Measurements from ENCODE around the gene FGFR2. TPM values are rescaled to one million over a fixed set of nuclear protein-coding genes. Genes with fewer than 3 reads are reported as not detected.

The FGFR2 gene
- total RNA-seq, 1 donor from 2014 or later = 88.3 TPM

DNA sequence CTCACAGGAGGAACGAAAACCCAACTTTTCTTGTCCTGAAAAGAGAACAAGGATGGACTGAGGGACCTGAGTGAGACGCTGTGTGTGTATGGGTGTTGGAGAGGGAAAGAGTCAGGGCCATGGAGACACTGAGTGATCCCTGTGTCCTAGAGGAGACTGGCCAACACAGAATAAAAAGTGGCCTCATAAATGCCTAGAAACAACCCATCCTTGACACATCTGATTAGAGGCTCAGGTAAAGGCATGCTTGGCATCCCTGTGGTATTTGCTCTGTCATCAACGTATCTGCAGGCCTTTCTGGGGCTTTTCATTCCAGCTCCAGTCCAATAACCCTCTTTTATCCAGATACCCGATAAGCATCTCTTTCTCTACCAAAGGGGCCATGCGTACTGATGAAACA lies 86.3 kb downstream of the FGFR2 start:
- TF ChIP-seq, protein P1, sequence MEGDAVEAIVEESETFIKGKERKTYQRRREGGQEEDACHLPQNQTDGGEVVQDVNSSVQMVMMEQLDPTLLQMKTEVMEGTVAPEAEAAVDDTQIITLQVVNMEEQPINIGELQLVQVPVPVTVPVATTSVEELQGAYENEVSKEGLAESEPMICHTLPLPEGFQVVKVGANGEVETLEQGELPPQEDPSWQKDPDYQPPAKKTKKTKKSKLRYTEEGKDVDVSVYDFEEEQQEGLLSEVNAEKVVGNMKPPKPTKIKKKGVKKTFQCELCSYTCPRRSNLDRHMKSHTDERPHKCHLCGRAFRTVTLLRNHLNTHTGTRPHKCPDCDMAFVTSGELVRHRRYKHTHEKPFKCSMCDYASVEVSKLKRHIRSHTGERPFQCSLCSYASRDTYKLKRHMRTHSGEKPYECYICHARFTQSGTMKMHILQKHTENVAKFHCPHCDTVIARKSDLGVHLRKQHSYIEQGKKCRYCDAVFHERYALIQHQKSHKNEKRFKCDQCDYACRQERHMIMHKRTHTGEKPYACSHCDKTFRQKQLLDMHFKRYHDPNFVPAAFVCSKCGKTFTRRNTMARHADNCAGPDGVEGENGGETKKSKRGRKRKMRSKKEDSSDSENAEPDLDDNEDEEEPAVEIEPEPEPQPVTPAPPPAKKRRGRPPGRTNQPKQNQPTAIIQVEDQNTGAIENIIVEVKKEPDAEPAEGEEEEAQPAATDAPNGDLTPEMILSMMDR (IDR thresholded peaks at IDR 0.05; ENCODE audit: unreplicated experiment) = no peak
- no peak for DNase-seq (ENCODE audit: low spot score in 2 of 2, unreplicated experiment in 2 of 2)
- Mint-ChIP-seq H3K36me3 (peaks cover 20% of the 10 kb centered on the region), H3K4me3 (no peak overlapping the region), H3K27ac (peak overlapping the region; percentile 44), H3K9me3 (no peaks in the 10 kb centered on the region), H3K27me3 (ENCODE audit: low read depth) (no peaks in the 10 kb centered on the region), H3K4me1 (peaks cover 41% of the 10 kb centered on the region)

DNA sequence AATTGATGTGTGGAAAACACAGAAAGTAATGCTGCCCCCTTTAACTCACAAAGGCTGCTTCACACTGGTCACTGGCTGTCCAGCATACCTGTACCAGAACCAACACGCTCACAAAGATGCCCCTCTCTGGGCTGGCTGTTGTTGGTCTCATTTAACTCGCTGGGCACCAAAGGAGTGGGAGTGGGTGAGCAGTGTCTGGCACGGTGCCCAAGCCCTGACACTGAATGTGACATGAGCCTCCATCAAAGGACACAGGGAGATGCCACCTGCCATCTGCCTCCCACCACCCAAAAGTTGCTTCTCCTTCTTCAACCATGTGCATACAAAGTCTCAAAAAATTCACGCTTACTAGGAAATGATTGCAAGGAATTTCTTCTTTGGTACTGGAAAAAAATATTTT lies 86.8 kb downstream of the FGFR2 start:
- H3K9me3 Mint-ChIP-seq = no peaks in the 10 kb centered on the region
- peaks cover 41% of the 10 kb centered on the region for H3K4me1 Mint-ChIP-seq
- peaks cover 22% of the 10 kb centered on the region for H3K36me3 Mint-ChIP-seq
- TF ChIP-seq, protein P1 (IDR thresholded peaks at IDR 0.05; ENCODE audit: unreplicated experiment) = no peak
- no peak for DNase-seq (ENCODE audit: low spot score in 2 of 2, unreplicated experiment in 2 of 2)
- H3K27me3 Mint-ChIP-seq (ENCODE audit: low read depth) = no peaks in the 10 kb centered on the region
- peak overlapping the region; percentile 78 for H3K27ac Mint-ChIP-seq
- no peak overlapping the region for H3K4me3 Mint-ChIP-seq

DNA sequence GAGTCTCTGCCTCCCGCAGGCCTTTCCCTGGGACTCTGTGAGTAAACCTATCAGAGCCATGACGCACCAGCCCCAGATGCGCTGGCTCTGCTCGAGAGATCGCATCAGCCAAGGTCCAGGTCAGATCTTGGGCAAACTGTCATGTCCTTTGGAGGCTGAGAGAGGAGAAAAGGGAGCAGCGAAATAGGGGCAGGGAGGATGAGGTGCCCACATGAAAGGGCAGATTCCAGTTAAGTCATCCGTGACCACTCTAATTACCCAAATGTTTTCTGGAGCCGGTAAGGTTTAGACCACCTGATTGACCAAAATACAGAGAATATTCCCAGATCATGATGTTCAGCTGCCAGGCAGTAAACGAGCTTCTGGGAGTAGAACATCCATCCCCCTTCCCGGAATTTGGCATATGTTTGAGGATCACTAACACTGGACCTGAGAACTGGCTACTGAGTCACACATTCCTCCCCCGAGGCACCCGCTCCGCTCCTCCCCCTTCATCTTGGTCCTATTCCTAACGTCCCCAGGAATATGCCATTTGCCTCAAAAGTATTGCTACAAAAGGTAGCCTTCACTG lies 88.0 kb downstream of the FGFR2 start:
- TF ChIP-seq, protein P1 (IDR thresholded peaks at IDR 0.05; ENCODE audit: unreplicated experiment) = no peak
- no peak for DNase-seq (ENCODE audit: low spot score in 2 of 2, unreplicated experiment in 2 of 2)
- Mint-ChIP-seq H3K27ac (peak overlapping the region; percentile 9), H3K4me1 (peaks cover 41% of the 10 kb centered on the region), H3K27me3 (ENCODE audit: low read depth) (no peaks in the 10 kb centered on the region), H3K9me3 (no peaks in the 10 kb centered on the region), H3K36me3 (peaks cover 23% of the 10 kb centered on the region), H3K4me3 (no peak overlapping the region)

DNA sequence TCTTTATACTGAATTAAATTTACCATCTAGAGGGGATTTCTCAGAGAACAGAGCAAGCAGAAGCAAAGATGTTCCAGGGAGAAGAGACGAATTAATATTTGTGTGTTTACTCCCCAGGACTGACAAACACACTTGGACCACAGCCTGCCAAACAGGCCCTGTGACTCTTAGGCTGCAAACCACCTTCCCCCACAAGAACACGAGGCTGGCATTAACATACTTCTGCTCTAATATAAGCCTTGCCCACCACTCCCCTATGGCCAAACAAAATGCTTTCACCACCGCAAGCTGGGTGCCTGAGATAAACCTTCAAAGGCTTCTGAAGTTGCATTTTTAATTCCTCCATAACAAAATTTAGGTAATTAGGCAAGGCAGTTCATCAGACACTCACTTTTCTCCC lies 88.4 kb downstream of the FGFR2 start:
- Mint-ChIP-seq H3K4me1 (peaks cover 37% of the 10 kb centered on the region), H3K27me3 (ENCODE audit: low read depth) (no peaks in the 10 kb centered on the region), H3K9me3 (no peaks in the 10 kb centered on the region), H3K4me3 (no peak overlapping the region), H3K36me3 (peaks cover 23% of the 10 kb centered on the region), H3K27ac (peak overlapping the region; percentile 53)
- TF ChIP-seq, protein P1 (IDR thresholded peaks at IDR 0.05; ENCODE audit: unreplicated experiment) = no peak
- no peak for DNase-seq (ENCODE audit: low spot score in 2 of 2, unreplicated experiment in 2 of 2)

DNA sequence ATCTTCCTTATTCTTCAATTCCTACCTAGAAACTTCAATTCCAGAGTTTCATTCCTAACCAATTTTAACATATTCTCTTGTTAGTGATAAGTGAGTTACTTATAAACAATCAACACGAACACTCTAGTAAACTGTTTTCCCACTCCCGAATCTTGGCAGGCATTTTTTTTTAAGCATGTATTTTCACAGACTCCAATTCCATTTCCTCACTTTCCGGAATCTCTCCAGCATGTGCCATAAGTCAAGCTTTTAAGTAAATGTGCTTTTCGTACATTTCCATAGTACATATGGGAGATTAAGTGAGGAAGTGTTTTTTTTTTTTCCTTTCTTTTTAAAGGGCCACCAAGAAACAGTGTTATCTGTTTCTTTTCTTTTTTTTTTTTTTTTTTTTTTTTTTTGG lies 89.1 kb downstream of the FGFR2 start:
- TF ChIP-seq, protein P1 (IDR thresholded peaks at IDR 0.05; ENCODE audit: unreplicated experiment) = no peak
- H3K4me3 Mint-ChIP-seq = no peak overlapping the region
- peaks cover 32% of the 10 kb centered on the region for H3K4me1 Mint-ChIP-seq
- DNase-seq (ENCODE audit: low spot score in 2 of 2, unreplicated experiment in 2 of 2) = no peak
- H3K9me3 Mint-ChIP-seq = no peaks in the 10 kb centered on the region
- H3K27ac Mint-ChIP-seq = peak overlapping the region; percentile 55
- H3K36me3 Mint-ChIP-seq = peaks cover 22% of the 10 kb centered on the region
- H3K27me3 Mint-ChIP-seq (ENCODE audit: low read depth) = no peaks in the 10 kb centered on the region
